Measurements from ENCODE around the gene FCHSD2. TPM values are rescaled to one million over a fixed set of nuclear protein-coding genes. Genes with fewer than 3 reads are reported as not detected.
A peak's percentile ranks its signal among the peaks of the same experiment; 100 is the strongest.

Gene FCHSD2
- total and polyA plus RNA-seq, 2 of the 13 experiments (the other 11 are each of a cell fraction or from before 2014, with no cell fraction given), result 20.5 to 24.8 TPM

DNA sequence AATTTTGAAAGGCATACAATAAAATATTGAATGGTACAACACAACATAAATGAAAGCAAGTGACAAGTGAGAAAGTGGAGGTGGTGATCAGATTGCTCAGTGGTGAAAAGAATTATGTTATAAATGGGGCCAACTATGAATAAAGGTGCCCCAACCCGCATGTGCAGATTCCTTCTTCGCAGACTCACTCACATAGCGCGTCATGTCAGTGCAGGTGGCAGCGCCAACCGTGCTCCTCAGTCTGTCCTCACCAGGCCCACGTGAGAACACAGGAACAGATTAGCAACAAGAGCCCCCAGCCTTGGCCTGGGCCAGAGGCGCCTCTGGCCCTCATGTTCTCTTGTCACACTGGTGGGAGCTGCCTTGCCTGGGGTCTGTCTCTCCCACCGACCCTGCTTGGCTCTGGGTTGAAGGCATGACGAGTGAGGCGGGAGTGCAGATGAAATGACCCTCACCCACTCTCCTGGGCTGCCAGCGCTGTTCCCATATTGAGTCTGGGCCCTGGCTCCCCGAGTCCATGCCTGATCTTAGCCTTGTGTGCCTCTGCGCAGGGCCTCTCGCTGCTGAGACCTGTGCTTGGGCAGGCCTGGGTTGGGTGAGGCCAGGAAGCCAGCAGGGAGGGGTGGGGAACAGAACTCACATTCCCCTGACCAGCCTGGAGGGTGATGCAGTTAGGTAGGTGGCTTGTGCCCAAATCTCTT lies 321.5 kb downstream of the FCHSD2 start:
- no peak overlapping the region for H3K27ac ChIP-seq (ENCODE audit: extremely low read length, insufficient read depth, low read length)
- in situ Hi-C loops (cut with HindIII; ENCODE audit: extremely low pct_ligation_motif_present, low pct_unique_long_range_greater_than_20kb) (no loop called here), intact Hi-C loops (cut with micrococcal nuclease; ENCODE audit: unreplicated experiment) (no loop called here)
- ChIA-PET CTCF (ENCODE audit: low intra/inter-chr PET ratio, low total read pairs) (no interaction called here), POLR2A (no interaction called here)
- H3K4me2 ChIP-seq (ENCODE audit: low read depth, low read length), result no peak overlapping the region
- TF ChIP-seq AGO2 (optimal IDR thresholded peaks at IDR 0.05; ENCODE audit: low read depth, low read length) (peak; percentile 24), ZBTB38 (CRISPR knock-in tag; IDR thresholded peaks at IDR 0.05) (no peak), FOXK1 (CRISPR knock-in tag; IDR thresholded peaks at IDR 0.05; ENCODE audit: borderline replicate concordance, low read depth) (no peak)
- H3K27me3 ChIP-seq (ENCODE audit: control insufficient read depth in 1 of 2, insufficient read depth in 2 of 2, low read length in 2 of 2), result no peaks in the 10 kb centered on the region
- no peak overlapping the region for H3K4me3 ChIP-seq (replicated peaks in 1 of 3; ENCODE audit: insufficient read depth in 1 of 3, low read depth in 2 of 3, low read length in 3 of 3)
- H3K9ac ChIP-seq (ENCODE audit: insufficient read depth, low read depth, low read length), result no peak overlapping the region
- no peak for ATAC-seq
- no peak overlapping the region for H2AFZ ChIP-seq (ENCODE audit: low read length)
- H3K9me3 ChIP-seq (ENCODE audit: low read length), result no peaks in the 10 kb centered on the region
- BruUV-seq (replicated peaks), result no TSS peak
- peaks cover 0 to 2% of the 10 kb centered on the region in 2 experiments; a peak in 2 of 5 replicates for H3K36me3 ChIP-seq (replicated peaks in 1 of 2; ENCODE audit: control insufficient read depth in 1 of 2, insufficient read depth in 2 of 2, low read length in 2 of 2)
- H3K4me1 ChIP-seq (ENCODE audit: insufficient read depth, low read length), result peaks cover 17% of the 10 kb centered on the region
- no peaks in the 10 kb centered on the region for H4K20me1 ChIP-seq (ENCODE audit: insufficient read depth, low read length)
- H3K79me2 ChIP-seq (ENCODE audit: insufficient read depth, low read length), result no peaks in the 10 kb centered on the region
- DNase-seq (ENCODE audit: low spot score), result no peak
- 98% methylated on average over 7 of the region's 15 CpGs for WGBS (ENCODE audit: low lambda C conversion rate)
- no peak for FAIRE-seq

DNA sequence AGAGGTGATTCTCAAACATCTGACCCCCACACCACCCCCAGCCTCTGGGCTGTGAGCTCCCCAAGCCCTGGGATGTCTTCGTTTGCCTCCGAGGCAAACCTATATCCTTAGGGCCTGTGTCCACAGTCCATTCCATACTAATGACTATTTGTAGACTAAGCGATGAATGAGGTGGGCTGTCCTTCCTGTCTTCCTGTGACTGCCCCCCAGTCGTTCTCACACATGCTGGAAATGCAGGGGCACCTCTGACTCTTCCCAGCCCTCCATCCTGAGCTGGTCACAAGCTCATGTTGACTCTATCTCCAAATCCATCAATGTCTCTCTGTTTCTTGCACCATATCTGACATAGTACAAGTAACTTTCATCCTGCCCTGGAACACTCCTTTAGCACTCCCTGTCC lies 323.1 kb downstream of the FCHSD2 start:
- Histone ChIP-seq H3K36me3 (replicated peaks in 1 of 2; ENCODE audit: control insufficient read depth in 1 of 2, insufficient read depth in 2 of 2, low read length in 2 of 2) (peaks cover 0 to 2% of the 10 kb centered on the region in 2 experiments; a peak in 2 of 5 replicates), H3K9ac (ENCODE audit: insufficient read depth, low read depth, low read length) (no peak overlapping the region), H3K4me3 (replicated peaks in 1 of 3; ENCODE audit: insufficient read depth in 1 of 3, low read depth in 2 of 3, low read length in 3 of 3) (no peak overlapping the region), H2AFZ (ENCODE audit: low read length) (no peak overlapping the region), H3K27me3 (ENCODE audit: control insufficient read depth in 1 of 2, insufficient read depth in 2 of 2, low read length in 2 of 2) (no peaks in the 10 kb centered on the region), H3K79me2 (ENCODE audit: insufficient read depth, low read length) (no peaks in the 10 kb centered on the region), H3K4me1 (ENCODE audit: insufficient read depth, low read length) (peaks cover 25% of the 10 kb centered on the region), H3K27ac (ENCODE audit: extremely low read length, insufficient read depth, low read length) (no peak overlapping the region), H3K4me2 (ENCODE audit: low read depth, low read length) (no peak overlapping the region), H3K9me3 (ENCODE audit: low read length) (no peaks in the 10 kb centered on the region), H4K20me1 (ENCODE audit: insufficient read depth, low read length) (no peaks in the 10 kb centered on the region)
- DNase-seq (ENCODE audit: low spot score) (no peak), ATAC-seq (no peak), FAIRE-seq (no peak)
- ChIA-PET CTCF (ENCODE audit: low intra/inter-chr PET ratio, low total read pairs) (no interaction called here), POLR2A (interaction anchor here (0.9 to 1.1 kb wide), 2 partner anchors 11 to 25 kb away, joined by 3 to 4 read pairs; no protein-coding TSS in a partner anchor)
- no TSS peak for BruUV-seq (replicated peaks)
- intact Hi-C loops (cut with micrococcal nuclease; ENCODE audit: unreplicated experiment) (no loop called here), in situ Hi-C loops (cut with HindIII; ENCODE audit: extremely low pct_ligation_motif_present, low pct_unique_long_range_greater_than_20kb) (no loop called here)
- WGBS (ENCODE audit: low lambda C conversion rate), result 88% methylated on average over 4 of the region's 4 CpGs
- TF ChIP-seq GTF3A (CRISPR knock-in tag; conservative IDR thresholded peaks at IDR 0.05) (no peak), ISL2 (CRISPR knock-in tag; IDR thresholded peaks at IDR 0.05) (no peak), ZNF552 (CRISPR knock-in tag; IDR thresholded peaks at IDR 0.05; ENCODE audit: borderline replicate concordance) (no peak), SSRP1 (CRISPR knock-in tag; IDR thresholded peaks at IDR 0.05) (no peak), ATF1 (CRISPR knock-in tag; IDR thresholded peaks at IDR 0.05) (no peak), PHF8 (CRISPR knock-in tag; IDR thresholded peaks at IDR 0.05) (no peak), ZNF24 (IDR thresholded peaks at IDR 0.05) (no peak), ZMAT3 (CRISPR knock-in tag; conservative IDR thresholded peaks at IDR 0.05) (no peak), NFATC3 (CRISPR knock-in tag; IDR thresholded peaks at IDR 0.05) (no peak), RELA (CRISPR knock-in tag; IDR thresholded peaks at IDR 0.05) (no peak), ZNF12 (CRISPR knock-in tag; IDR thresholded peaks at IDR 0.05) (no peak), HDAC6 (IDR thresholded peaks at IDR 0.05; ENCODE audit: low read depth, low read length) (no peak), CBX2 (IDR thresholded peaks at IDR 0.05; ENCODE audit: low read depth, low read length) (no peak), CBX2 (CRISPR knock-in tag; IDR thresholded peaks at IDR 0.05; ENCODE audit: low read depth) (no peak)
- TF ChIP-seq, protein P1, sequence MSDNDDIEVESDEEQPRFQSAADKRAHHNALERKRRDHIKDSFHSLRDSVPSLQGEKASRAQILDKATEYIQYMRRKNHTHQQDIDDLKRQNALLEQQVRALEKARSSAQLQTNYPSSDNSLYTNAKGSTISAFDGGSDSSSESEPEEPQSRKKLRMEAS (IDR thresholded peaks at IDR 0.05), result no peak
- TF ChIP-seq, protein P2, sequence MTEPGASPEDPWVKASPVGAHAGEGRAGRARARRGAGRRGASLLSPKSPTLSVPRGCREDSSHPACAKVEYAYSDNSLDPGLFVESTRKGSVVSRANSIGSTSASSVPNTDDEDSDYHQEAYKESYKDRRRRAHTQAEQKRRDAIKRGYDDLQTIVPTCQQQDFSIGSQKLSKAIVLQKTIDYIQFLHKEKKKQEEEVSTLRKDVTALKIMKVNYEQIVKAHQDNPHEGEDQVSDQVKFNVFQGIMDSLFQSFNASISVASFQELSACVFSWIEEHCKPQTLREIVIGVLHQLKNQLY (CRISPR knock-in tag; IDR thresholded peaks at IDR 0.05), result no peak
- TF ChIP-seq, protein P3, sequence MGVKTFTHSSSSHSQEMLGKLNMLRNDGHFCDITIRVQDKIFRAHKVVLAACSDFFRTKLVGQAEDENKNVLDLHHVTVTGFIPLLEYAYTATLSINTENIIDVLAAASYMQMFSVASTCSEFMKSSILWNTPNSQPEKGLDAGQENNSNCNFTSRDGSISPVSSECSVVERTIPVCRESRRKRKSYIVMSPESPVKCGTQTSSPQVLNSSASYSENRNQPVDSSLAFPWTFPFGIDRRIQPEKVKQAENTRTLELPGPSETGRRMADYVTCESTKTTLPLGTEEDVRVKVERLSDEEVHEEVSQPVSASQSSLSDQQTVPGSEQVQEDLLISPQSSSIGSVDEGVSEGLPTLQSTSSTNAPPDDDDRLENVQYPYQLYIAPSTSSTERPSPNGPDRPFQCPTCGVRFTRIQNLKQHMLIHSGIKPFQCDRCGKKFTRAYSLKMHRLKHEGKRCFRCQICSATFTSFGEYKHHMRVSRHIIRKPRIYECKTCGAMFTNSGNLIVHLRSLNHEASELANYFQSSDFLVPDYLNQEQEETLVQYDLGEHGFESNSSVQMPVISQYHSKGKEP (CRISPR knock-in tag; IDR thresholded peaks at IDR 0.05), result no peak
